GM12865 (cell line): ENCODE data around the gene LRRC28.

Source experiments
- DNase-seq: peaks from one replicate; pipeline ENCODE4 v3.0.0; 2010; ENCODE audit warnings: low read depth
- H3K4me3 ChIP-seq: 2 replicates; pipeline ENCODE4 v1.5.1; 2011; ENCODE audit warnings: mild to moderate bottlenecking, low read depth, low read length, control low read depth
- TF ChIP-seq, protein P1 (sequence below): IDR thresholded peaks from 2 replicates; pipeline ENCODE4 v1.5.1; 2011; ENCODE audit warnings: low read length, control low read depth, low read depth, inconsistent platforms; ENCODE audit not compliant: insufficient read depth; ENCODE audit errors: missing control alignments

LRRC28 gene

DNA sequence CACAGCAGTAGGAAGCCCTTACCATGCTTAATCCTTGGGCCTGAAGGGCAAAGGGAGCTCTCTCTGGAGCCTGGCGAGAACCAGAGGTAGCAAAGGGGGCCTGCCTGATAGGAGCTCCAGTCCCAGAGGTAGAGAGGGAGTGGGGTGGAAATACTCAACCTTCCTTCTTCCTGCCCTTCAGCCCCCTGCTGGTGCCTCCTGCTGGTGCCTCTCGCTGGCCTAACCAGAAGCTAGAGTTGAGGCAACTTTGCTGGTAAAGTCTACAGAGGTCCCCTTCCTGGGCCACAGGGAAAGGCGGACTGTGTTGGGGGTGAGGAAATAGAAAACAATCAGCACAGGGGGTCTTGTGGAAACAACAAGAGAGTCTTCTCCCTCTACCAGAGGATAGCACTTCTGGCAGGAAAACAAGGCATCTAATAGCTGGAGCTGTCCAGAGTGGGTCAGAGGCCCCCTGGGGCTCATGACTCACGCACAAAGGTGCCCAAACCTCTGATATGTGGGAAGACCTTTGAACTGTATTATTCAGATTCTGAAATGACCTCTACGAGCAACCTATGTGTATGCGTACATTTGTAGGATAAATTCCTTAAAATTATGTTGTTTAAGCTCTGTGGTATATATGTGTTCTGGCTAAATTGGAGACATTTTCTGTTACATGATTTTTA, 133.9 kb downstream of the LRRC28 start:
- TF ChIP-seq, protein P1, sequence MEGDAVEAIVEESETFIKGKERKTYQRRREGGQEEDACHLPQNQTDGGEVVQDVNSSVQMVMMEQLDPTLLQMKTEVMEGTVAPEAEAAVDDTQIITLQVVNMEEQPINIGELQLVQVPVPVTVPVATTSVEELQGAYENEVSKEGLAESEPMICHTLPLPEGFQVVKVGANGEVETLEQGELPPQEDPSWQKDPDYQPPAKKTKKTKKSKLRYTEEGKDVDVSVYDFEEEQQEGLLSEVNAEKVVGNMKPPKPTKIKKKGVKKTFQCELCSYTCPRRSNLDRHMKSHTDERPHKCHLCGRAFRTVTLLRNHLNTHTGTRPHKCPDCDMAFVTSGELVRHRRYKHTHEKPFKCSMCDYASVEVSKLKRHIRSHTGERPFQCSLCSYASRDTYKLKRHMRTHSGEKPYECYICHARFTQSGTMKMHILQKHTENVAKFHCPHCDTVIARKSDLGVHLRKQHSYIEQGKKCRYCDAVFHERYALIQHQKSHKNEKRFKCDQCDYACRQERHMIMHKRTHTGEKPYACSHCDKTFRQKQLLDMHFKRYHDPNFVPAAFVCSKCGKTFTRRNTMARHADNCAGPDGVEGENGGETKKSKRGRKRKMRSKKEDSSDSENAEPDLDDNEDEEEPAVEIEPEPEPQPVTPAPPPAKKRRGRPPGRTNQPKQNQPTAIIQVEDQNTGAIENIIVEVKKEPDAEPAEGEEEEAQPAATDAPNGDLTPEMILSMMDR = no peak
- DNase-seq = no peak
- H3K4me3 ChIP-seq = no peak overlapping the region

DNA sequence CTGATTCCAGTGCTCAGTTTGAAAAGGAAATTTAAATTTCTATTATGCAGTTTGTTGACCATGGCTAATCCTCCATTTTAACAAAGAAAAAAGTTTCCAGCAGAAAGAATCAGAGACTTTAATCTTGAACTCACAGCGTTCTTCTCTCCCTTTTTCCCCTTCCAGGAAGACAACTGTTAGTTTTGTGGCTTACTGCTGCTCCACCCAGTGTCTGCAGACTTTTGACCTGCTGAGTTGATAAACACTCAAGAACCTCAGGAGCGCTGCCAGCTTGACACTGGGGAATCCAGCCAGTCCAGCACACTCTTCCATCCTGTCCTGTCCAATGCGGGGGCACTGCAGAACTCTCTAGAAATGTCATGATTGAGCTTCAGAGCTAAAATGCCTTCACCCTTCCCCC, 134.6 kb downstream of the LRRC28 start:
- TF ChIP-seq, protein P1 = no peak
- DNase-seq = no peak
- no peak overlapping the region for H3K4me3 ChIP-seq

DNA sequence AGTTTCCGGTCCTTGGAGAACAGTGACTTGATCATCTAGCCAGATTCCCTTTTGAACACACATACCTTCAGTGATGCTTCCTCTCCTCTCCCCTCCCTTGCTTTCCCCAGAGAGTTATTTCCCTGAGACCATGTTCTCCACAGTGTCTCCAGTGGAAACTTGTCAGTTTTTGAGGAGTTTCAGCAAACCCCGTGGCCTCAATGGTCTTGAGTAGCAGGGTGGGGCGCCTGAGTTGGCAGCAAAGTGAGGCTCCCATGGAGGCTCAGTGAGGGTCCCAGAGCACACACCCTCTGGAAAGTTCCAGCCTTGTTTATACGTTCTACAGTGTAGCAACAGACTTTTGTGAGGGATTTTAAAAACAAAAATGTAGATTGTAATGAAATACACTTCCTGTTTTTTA, 135.1 kb downstream of the LRRC28 start:
- TF ChIP-seq, protein P1 = no peak
- DNase-seq = no peak
- no peak overlapping the region for H3K4me3 ChIP-seq

DNA sequence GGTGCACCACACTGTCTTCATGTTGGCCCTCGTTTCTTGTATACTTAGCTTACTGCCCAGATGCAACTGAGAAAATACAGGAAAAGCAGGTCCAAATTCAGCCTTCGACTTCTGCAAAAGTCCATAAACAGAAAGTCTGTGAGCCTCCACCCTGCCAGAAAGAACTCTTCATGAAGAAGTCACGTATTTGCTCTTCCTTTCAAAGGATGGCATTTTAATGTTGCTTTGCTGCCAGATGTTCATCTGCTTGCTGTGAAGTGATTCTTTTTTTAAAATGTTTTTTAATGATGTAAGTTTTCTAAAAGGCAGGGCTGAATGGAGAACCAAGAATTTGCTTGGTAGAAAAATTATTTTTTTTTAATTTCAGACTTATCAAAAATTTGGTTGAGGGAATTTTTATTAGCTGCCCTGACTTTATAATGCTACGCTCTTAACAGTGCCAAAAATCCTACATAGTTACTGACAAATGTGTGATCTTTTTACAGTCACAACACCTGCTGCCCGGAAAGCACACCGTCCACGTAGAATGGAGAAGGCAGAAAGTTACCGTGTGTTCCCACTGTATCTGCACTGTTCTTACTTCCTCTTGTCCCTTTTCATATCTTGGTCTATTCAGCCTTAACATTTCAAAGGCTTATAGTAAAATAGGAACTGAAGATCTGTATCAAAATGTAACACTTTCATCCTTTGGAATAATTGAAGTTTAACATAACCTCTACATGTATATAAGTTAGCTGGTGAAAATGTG, 136.3 kb downstream of the LRRC28 start:
- no peak for DNase-seq
- no peak overlapping the region for H3K4me3 ChIP-seq
- TF ChIP-seq, protein P1 = no peak

DNA sequence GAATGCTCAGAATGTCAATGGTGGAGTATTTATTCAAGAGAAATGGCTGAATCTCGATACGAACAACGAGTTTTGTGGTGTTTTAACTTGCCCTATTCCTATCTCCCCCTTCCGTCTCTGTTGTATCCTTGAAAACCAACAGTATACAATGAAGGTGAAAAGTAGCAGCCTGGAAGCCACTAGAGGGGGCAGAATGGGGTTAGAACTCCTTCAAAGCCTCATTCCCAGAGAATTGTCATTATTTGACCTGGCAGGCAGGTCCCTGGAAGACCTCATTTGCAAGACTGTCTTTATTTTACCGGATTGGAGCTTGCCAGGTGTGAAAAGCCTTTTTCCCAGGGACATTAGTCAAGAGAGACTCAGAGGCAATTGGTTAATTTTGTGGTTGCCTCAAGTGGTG, 139.4 kb downstream of the LRRC28 start:
- DNase-seq = no peak
- H3K4me3 ChIP-seq = no peak overlapping the region
- TF ChIP-seq, protein P1 = no peak

DNA sequence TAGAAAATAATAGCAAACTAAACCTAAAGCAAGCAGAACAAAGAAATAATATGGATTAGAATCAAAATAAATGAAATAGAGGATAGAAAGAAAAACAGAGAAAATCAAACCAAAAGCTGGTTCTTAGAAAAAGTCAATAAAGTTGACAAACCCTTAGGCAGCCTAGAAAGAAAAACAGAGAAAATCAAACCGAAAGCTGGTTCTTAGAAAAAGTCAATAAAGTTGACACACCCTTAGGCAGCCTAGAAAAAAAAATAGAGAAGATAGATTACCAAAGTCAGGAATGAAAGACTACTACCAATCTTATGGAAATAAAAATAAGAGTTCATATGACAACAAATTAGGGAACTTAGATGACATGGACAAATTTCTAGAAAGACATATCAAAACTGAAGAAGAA, 142.4 kb downstream of the LRRC28 start:
- DNase-seq = no peak
- TF ChIP-seq, protein P1 = no peak
- no peak overlapping the region for H3K4me3 ChIP-seq
